Measurements from ENCODE around the gene SHFL.

Gene SHFL

DNA sequence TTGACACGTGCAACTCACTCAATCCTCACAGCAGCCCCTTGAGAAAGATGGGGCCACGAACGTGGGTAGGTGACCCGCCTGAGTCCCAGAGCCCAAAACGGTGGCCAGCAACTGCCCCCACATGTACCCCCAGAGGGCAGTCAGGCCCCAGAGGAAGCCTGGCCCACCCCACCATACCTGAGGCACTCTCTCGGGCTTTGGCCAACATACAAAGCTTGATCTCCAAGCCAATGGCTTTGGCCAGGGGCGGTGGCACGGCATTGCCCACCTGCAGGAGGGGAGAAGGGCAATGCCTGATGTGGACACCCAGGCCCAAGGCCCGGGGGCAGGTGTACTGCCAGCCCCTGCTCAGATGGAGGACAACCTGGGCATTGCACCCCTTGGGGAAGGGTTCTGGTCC, 47.9 kb downstream of the SHFL start:
- no peak for DNase-seq

DNA sequence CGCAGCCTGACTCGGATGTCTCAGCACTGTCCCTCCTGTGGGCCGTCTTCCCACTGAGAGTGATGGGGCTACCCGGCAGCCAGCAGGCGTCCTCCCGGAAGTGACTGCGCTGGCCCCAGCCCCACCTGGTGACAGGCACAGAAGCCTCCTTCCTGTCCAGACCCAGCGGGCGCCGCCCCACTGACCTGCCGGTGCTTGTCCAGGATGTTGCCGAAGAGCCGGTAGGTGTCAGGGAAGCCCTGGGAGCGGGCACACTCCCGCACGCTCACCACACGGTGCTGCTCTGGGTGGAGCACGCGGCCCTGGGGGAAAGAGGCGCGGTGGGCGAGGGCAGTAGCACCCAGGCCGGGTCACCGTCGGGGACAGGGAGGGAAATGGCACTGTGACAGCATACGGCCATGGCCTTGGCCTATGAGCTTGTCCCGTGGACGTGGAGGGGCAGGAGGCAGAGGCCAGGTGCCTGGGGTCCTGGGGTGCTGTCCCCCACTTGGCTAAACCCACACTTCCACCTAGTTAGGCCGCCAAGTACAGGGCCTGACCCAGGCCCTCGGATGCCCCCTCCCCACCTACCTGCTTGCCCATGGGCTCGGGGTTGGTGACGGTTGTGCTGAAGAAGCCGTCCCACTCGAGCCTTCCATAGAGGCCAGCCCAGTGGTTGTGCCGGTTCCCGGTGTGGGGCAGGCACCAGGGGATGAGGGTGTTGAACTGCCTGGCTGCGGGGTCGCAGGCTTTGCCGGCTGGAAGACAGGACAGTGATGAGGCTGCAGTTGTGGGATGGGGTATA, 49.6 kb downstream of the SHFL start:
- no peak for DNase-seq

DNA sequence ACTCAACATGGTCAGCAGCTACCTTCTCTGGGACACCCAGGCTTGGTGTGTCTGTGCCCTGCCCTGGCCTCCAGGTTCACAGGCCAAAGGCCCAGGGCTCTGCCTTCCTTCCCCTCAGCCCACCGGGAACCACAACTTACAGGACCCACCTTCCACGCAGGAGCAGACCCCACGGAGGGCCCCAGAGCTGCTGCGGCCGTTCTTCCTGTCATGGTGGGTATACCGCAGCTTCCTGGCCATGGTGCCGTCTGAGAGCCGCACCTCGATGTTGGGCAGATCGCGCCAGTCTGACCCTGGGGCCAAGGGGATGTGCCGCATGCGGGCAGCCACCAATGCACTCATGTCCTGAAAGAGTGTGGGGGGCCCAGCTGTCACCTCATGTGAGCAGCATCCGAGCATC, 50.8 kb downstream of the SHFL start:
- DNase-seq = no peak

DNA sequence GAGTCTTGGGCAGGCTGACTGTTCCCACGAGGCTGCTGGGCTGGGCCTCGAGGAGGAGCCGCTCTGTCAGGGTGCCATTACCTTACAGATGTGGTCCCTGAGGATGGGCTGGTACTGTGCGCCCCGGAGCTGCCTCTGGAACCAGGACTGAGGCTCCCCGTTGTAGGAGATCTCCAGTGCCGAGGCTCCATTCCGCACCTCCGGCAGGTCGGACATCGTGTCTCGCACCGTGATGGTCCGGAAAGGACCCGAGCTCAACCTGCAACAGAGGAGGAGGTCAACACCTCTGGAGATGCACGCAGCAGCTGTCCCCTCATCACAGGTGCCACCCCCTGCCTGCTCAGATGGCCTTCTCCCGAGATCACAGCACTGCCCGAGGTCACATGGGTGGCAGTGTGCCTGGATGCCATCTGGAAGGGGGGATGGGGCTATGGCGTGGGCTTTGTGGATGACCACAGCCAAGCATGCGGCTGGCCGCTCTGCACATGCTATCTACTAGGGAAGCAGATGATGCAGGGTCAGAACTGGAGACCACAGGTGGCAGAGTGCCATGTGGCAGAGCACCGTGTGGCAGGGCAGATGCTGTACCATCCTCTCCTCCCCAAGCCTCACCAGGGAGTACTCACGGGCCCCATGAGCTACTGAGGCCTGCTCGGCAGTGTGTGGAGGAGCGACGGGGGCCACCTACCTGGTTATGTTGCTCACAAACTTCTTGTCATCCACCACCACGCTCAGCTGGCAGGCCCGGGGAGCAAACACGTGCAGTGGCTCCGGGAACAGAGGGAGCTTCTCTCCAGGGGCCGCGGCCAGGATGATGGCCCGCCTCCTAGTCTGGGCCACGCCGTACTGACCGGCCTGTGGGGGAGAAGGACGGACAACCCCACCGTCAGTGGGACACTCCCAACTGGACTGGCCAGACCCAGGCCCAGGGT, 51.9 kb downstream of the SHFL start:
- no peak for DNase-seq

DNA sequence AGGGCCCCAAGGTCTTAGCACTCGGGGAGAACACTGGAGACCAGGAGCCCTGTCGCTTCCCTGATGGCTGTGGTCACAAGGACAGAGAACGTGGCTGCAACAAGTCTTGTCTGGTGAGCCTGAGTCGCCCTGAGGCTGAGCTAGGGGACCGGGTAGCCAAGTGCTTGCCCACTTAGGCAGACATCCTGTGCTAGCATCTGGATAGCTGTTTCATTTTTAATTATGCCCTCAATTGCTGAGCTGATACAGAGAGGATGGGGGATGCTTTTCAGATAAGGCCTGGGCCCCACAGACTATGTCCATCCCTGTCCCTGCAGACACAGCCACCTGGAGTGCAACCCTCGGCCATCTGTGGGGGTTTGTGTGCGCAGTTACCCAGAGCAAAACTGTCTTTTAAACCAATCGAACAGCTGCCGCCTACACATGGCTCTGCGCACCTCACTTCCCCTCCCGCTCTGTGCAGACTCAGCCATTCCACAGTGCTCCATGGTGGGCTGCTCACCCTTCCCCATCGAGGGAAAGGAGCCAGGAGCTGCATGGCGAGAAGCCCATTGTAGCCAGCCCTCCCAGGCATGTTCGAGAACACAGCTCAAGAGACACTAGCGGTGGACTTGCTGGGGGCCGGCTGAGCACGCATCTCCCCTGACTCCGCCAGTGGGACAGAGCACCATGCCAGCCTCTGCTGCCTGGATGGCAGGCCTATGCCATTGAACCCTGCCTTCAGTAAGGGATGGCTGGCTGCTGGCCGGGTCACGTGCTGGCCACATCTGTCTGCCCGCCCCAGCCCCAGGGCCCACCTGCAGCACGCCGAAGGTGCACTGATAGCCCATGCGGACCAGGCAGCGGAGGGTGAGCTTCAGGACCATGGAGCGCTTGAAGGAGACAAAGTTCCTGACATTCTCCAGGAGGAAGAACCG, 53.0 kb downstream of the SHFL start:
- DNase-seq = no peak

DNA sequence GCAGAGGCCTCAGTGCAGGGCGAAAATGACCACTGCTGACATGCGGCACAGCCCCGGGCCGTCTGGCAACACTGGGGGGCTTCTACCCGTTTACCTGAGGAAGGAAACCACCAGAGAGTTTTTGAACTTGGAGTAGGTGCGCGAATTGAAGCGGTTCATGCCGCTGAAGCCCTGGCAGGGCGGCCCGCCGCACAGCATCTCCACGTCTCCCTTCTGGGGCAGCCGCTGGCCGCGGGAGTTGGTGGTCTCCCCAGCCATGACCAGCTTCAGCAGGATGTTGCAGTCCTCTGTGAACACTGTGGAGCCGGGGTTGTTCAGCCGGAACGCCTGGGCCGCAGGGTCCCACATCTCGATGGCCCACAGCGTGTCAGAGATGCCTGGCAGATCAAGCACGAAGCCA, 53.8 kb downstream of the SHFL start:
- no peak for DNase-seq

DNA sequence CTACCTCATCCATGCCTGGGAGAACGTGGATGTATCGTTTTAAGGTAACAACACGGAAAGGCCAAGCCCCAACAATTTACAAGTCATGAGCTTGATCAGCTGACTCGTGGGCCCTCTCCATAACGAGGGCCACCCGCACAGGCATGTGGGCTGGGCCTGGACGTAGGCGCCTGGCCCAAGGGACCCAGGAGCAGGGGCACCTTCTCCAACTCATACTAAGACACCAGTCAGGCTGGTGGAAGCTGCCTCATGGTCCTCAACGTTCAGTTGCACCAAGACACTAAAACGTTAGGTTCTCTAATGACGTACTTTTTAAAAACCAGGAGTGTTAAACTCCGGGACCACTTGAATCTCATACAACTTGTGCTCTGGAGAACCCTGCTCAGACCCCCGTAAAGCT, 55.4 kb downstream of the SHFL start:
- no peak for DNase-seq

DNA sequence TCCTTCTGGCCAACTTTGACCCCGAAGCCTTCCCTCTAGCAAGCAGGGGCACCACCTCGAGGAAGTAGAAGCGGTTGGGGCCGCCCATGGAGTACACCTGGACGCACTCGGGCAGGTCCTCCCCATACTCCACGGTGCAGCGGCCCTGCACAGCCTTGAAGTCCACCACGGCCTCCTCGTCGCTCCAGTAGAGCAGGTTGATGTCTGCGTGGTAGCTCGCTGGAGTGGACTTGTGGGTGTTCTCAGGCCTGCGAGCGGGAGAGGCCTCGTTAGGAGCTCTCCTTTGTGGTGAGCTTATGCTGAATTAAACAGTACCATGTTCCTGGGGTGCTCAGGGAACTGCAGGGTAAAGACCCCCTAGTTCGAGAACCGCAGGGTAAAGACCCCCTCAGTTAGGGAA, 55.9 kb downstream of the SHFL start:
- no peak for DNase-seq

Data from fibroblast of skin of abdomen (primary cell).